Activated B cell treated with CpG ODN at 0.5 μM for 24 hours (primary cell): Measurements from ENCODE around the gene USP49. TPM values are rescaled to one million over a fixed set of nuclear protein-coding genes. Genes with fewer than 3 reads are reported as not detected.

ENCODE experiments used
- ATAC-seq: fragments of 200-7000 bp; cut with Tn5 transposase; one replicate; pipeline ENCODE4 v1.10.0; 2021; ENCODE audit warnings: low read depth, mild to moderate bottlenecking, moderate library complexity
- CTCF ChIA-PET: fragments of 350-600 bp; sonication (Branson Sonifier 250); formaldehyde crosslinking; loops from one replicate; lab custom pipeline; 2021; ENCODE audit warnings: antibody characterized with exemption; lab: Charles Lee
- POLR2A ChIA-PET: fragments of 350-600 bp; sonication (Branson Sonifier 250); formaldehyde crosslinking; loops from one replicate; lab custom pipeline; 2021; ENCODE audit warnings: antibody characterized with exemption; lab: Charles Lee
- DNase-seq: peaks from one replicate; pipeline ENCODE4 v3.0.0; 2022
- H3K27ac Mint-ChIP-seq: one replicate; pipeline ENCODE4 v1.8.0; 2020; ENCODE audit warnings: mixed read lengths
- H3K27me3 Mint-ChIP-seq: one replicate; pipeline ENCODE4 v1.8.0; 2021; ENCODE audit warnings: mixed read lengths
- H3K36me3 Mint-ChIP-seq: one replicate; pipeline ENCODE4 v1.8.0; 2021; ENCODE audit warnings: low read depth, mixed read lengths
- H3K4me1 Mint-ChIP-seq: one replicate; pipeline ENCODE4 v1.8.0; 2021; ENCODE audit warnings: mixed read lengths
- H3K4me3 Mint-ChIP-seq: one replicate; pipeline ENCODE4 v1.8.0; 2020; ENCODE audit warnings: mild to moderate bottlenecking, mixed read lengths
- H3K9me3 Mint-ChIP-seq: one replicate; pipeline ENCODE4 v1.8.0; 2020; ENCODE audit warnings: mixed read lengths
- intact Hi-C: fragments of 100-400 bp; cut with micrococcal nuclease; formaldehyde crosslinking; loops from one replicate; pipeline ENCODE4 v1.15.1; 2024
- total RNA-seq: library from RNA; stranded (reverse); gene quantifications from 2 replicates; pipeline ENCODE4 v1.2.3, GENCODE V29; 2022
- TF ChIP-seq, protein P1 (sequence below): fragments of 200-600 bp; IDR thresholded peaks from one replicate; pipeline ENCODE4 v1.8.0; 2022; ENCODE audit warnings: antibody characterized with exemption, mild to moderate bottlenecking

Gene USP49
- total RNA-seq, 1 donor from 2014 or later, result 7.7 TPM

DNA sequence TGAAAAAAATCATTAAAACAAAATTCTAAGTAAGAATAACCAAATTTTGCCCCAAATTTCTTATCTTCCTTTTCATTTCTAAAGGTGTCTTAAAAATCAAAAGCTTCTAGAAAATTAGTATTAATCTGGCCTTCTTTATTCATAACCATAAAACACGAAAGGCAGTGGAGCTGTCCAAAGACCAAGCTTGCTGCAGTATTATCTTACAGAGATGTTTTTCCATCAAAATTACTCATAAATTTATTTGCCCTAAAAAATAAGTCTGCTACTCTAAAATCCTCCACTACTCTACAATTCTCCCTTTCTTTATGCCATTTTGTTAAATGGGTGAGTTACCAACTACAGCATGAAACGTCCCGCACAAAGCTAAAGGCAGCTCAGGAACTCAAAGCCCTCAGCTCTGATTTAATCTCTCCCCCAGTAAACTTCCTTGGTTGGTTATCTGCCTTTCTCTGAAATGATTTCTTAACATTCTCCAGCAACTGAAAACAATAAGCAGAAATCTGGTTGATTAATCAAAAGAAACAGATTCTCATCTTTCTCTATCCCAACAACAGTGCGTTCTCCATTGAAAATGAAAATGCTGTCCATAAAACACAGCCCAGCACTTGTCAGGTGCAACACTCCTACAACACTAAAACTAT lies 2.1 kb downstream of the USP49 start:
- TF ChIP-seq, protein P1, sequence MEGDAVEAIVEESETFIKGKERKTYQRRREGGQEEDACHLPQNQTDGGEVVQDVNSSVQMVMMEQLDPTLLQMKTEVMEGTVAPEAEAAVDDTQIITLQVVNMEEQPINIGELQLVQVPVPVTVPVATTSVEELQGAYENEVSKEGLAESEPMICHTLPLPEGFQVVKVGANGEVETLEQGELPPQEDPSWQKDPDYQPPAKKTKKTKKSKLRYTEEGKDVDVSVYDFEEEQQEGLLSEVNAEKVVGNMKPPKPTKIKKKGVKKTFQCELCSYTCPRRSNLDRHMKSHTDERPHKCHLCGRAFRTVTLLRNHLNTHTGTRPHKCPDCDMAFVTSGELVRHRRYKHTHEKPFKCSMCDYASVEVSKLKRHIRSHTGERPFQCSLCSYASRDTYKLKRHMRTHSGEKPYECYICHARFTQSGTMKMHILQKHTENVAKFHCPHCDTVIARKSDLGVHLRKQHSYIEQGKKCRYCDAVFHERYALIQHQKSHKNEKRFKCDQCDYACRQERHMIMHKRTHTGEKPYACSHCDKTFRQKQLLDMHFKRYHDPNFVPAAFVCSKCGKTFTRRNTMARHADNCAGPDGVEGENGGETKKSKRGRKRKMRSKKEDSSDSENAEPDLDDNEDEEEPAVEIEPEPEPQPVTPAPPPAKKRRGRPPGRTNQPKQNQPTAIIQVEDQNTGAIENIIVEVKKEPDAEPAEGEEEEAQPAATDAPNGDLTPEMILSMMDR, result no peak
- no peaks in the 10 kb centered on the region for H3K9me3 Mint-ChIP-seq
- ChIA-PET CTCF (no interaction called here), POLR2A (interaction anchor here (0.7 kb wide), 1 partner anchor 45 kb away, joined by 3 read pairs; no protein-coding TSS in a partner anchor)
- peaks cover 8% of the 10 kb centered on the region for H3K36me3 Mint-ChIP-seq
- no peak overlapping the region for H3K4me3 Mint-ChIP-seq
- ATAC-seq (no peak), DNase-seq (no peak)
- peaks cover 14% of the 10 kb centered on the region for H3K4me1 Mint-ChIP-seq
- intact Hi-C loops, result no loop called here
- H3K27ac Mint-ChIP-seq, result no peak overlapping the region
- no peaks in the 10 kb centered on the region for H3K27me3 Mint-ChIP-seq

DNA sequence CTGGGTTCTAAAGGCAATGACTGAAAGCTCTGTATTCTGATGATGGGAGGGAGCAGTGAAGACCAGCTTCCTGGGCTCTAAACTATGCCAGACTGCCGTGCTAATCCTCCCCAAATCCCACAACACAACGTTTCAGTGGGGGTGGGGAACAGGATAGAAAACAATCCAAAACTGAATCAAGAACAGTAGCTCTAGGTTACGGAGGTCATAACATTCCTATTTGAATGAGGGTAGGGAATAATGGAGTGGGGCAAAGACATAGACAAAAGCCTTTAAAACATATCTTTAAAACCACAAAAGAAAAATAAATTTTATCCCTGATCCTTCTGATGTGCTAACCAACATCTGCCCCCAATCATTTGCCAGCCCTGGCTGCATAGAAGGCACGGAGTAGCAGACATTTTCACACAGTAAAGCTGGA lies 7.8 kb downstream of the USP49 start:
- CTCF ChIA-PET, result interaction anchor here (1.4 kb wide), 2 partner anchors 12 to 34 kb away, joined by 3 to 4 read pairs; partner anchors contain the start of genes BYSL and MED20
- H3K4me3 Mint-ChIP-seq, result no peak overlapping the region
- intact Hi-C loops, result no loop called here
- POLR2A ChIA-PET, result no interaction called here
- DNase-seq, result no peak
- TF ChIP-seq, protein P1, result no peak
- no peak for ATAC-seq
- H3K9me3 Mint-ChIP-seq, result no peaks in the 10 kb centered on the region
- no peaks in the 10 kb centered on the region for H3K4me1 Mint-ChIP-seq
- no peaks in the 10 kb centered on the region for H3K27me3 Mint-ChIP-seq
- no peaks in the 10 kb centered on the region for H3K36me3 Mint-ChIP-seq
- no peak overlapping the region for H3K27ac Mint-ChIP-seq

DNA sequence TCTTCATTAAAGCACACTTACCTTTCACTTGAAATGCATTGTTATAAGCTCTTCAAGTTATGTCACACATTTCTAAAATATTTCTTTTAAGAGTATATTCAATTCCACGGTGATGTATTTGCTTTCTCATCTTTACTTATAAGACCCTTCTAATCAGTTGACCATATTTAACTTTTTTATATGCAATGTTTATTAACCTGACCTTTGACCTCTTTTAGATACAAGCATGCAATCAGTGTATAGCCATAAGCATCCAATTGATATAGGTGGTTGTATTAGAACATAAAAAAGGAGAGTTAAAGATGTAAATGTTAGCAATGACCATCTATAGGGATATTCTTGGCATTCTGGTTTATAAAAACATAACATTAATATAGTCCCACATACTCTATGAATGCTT lies 9.2 kb downstream of the USP49 start:
- H3K9me3 Mint-ChIP-seq, result no peaks in the 10 kb centered on the region
- ChIA-PET CTCF (no interaction called here), POLR2A (interaction anchor here (0.6 kb wide), 2 partner anchors 10 to 933 kb away, joined by 3 read pairs; partner anchors contain the start of gene USP49)
- DNase-seq (no peak), ATAC-seq (no peak)
- no peak overlapping the region for H3K27ac Mint-ChIP-seq
- TF ChIP-seq, protein P1, result no peak
- no peaks in the 10 kb centered on the region for H3K4me1 Mint-ChIP-seq
- intact Hi-C loops, result no loop called here
- no peaks in the 10 kb centered on the region for H3K36me3 Mint-ChIP-seq
- no peaks in the 10 kb centered on the region for H3K27me3 Mint-ChIP-seq
- H3K4me3 Mint-ChIP-seq, result no peak overlapping the region

DNA sequence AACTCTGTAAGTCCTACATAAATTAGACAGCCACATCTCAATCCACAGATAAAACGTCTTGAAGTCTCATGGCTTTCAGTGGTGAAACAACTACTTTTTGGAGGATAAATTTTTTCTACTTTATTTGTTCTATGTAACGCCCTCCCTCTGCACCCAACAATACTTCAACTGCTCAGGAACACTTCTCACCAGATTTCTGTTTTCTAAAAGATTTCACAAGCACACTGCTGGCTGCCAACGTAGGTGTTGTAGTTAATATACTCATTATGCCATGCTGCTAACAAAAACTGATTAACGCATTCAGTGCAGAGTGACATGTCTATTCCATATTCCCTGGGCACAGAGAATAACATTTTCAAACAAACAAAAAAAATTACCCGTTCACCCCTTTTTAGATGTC lies 10.2 kb downstream of the USP49 start:
- DNase-seq (no peak), ATAC-seq (no peak)
- Mint-ChIP-seq H3K9me3 (no peaks in the 10 kb centered on the region), H3K4me3 (no peak overlapping the region), H3K27ac (no peak overlapping the region), H3K36me3 (no peaks in the 10 kb centered on the region), H3K4me1 (no peaks in the 10 kb centered on the region), H3K27me3 (no peaks in the 10 kb centered on the region)
- intact Hi-C loops, result no loop called here
- POLR2A ChIA-PET, result no interaction called here
- TF ChIP-seq, protein P1, result no peak
- CTCF ChIA-PET, result no interaction called here

DNA sequence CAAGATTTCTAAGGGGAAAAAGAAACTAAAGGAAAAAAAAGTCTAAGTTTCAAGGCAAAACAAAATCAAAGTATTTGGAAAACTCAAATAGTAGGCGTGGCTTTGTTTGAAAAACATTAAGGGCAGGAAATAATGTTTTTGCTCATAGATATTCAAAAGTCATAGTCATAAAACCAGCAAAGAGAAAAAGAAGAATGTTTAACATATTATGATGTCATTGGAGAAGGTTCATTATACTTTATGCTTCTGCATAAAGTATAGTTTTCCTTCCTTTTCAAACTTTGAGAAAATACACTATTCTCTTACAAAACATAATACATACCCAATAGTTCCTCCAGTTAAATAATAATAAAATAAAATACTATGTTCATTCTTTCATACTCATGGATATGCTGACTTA lies 13.7 kb downstream of the USP49 start:
- H3K27me3 Mint-ChIP-seq, result no peaks in the 10 kb centered on the region
- H3K36me3 Mint-ChIP-seq, result no peaks in the 10 kb centered on the region
- ATAC-seq (no peak), DNase-seq (no peak)
- H3K9me3 Mint-ChIP-seq, result no peaks in the 10 kb centered on the region
- intact Hi-C loops, result no loop called here
- TF ChIP-seq, protein P1, result no peak
- ChIA-PET CTCF (no interaction called here), POLR2A (interaction anchor here (0.6 to 0.7 kb wide), 2 partner anchors 128 to 439 kb away, joined by 3 to 6 read pairs; no protein-coding TSS in a partner anchor)
- H3K4me1 Mint-ChIP-seq, result no peaks in the 10 kb centered on the region
- no peak overlapping the region for H3K27ac Mint-ChIP-seq
- no peak overlapping the region for H3K4me3 Mint-ChIP-seq
